ENCODE data around the gene NAV2. TPM values are rescaled to one million over a fixed set of nuclear protein-coding genes. Genes with fewer than 3 reads are reported as not detected.
A peak's percentile ranks its signal among the peaks of the same experiment; 100 is the strongest.

The NAV2 gene, protein sequence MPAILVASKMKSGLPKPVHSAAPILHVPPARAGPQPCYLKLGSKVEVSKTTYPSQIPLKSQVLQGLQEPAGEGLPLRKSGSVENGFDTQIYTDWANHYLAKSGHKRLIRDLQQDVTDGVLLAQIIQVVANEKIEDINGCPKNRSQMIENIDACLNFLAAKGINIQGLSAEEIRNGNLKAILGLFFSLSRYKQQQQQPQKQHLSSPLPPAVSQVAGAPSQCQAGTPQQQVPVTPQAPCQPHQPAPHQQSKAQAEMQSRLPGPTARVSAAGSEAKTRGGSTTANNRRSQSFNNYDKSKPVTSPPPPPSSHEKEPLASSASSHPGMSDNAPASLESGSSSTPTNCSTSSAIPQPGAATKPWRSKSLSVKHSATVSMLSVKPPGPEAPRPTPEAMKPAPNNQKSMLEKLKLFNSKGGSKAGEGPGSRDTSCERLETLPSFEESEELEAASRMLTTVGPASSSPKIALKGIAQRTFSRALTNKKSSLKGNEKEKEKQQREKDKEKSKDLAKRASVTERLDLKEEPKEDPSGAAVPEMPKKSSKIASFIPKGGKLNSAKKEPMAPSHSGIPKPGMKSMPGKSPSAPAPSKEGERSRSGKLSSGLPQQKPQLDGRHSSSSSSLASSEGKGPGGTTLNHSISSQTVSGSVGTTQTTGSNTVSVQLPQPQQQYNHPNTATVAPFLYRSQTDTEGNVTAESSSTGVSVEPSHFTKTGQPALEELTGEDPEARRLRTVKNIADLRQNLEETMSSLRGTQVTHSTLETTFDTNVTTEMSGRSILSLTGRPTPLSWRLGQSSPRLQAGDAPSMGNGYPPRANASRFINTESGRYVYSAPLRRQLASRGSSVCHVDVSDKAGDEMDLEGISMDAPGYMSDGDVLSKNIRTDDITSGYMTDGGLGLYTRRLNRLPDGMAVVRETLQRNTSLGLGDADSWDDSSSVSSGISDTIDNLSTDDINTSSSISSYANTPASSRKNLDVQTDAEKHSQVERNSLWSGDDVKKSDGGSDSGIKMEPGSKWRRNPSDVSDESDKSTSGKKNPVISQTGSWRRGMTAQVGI (N-terminal part only)
- 30.4 and 31.4 TPM in 2 replicates for total RNA-seq
- long read RNA-seq, partial matches to known transcripts = 23 of 45 reads
- long read RNA-seq, other reads (novel, unspliced or antisense) = 21 of 45 reads

DNA sequence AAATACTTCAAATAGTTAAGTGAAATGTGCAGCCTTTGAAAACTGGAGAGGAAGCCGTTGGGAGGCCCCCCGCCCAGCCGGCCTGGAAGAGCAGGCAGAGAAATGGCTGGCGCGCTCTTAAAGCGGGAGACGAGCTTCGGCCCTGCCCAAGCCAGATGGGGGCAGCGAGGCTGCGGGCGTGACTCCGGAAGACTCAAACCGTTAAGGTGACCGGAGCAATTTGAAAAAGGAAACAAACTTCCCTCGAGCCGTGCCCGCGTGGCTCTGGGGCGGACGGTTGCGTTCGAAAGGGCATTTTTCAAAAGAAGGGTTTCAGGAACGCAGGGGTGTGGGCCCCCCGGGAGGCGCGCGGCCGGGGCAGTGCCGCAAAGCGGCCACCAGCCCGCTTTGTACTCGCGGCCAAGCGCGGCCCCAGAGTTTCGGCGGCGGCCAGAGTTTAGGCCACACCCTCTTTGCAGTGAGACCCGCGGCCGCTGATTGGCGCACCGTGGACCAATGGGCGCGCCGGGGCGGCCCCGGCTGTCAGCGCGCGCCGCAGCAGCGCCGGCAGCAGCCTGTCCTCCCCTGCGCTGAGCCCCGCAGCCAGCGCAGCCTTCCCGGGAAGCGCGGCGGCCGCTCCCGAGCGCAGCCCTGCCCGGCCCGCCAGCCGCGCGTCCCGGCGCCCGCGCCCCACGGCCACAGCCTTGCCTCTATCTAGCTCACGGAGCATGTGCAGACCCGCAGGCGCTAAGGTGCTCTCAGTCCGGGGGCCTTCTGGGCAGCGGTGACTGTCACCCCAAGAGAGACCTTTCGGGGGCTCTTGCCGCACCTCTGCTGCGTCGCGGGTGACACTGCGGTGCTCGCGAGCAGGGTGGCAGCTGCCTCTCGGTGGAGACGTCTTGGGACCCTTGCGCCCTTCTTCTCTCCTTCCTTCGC is at the start of gene NAV2:
Gene NAV2 (plus strand): TSS at position 557 of the 915 bp plus-strand sequence. CDS start 859 bp downstream, outside the sequence.
- H3K9me3 Mint-ChIP-seq (ENCODE audit: unreplicated experiment) = no peaks in the 10 kb centered on the region
- peak within 1 kb of the TSS; percentile 97 for H3K27ac Mint-ChIP-seq (ENCODE audit: unreplicated experiment)
- peak within 1 kb of the TSS; percentile 90 for H3K4me3 Mint-ChIP-seq (ENCODE audit: unreplicated experiment)
- peaks cover 40% of the 10 kb centered on the region for H3K4me1 Mint-ChIP-seq (ENCODE audit: unreplicated experiment)
- no peaks in the 10 kb centered on the region for H3K27me3 Mint-ChIP-seq (ENCODE audit: unreplicated experiment)
- peak; percentile 96 for DNase-seq (ENCODE audit: extremely low spot score, unreplicated experiment)
- H3K36me3 Mint-ChIP-seq (ENCODE audit: unreplicated experiment) = no peaks in the 10 kb centered on the region
- TF ChIP-seq, protein P1, sequence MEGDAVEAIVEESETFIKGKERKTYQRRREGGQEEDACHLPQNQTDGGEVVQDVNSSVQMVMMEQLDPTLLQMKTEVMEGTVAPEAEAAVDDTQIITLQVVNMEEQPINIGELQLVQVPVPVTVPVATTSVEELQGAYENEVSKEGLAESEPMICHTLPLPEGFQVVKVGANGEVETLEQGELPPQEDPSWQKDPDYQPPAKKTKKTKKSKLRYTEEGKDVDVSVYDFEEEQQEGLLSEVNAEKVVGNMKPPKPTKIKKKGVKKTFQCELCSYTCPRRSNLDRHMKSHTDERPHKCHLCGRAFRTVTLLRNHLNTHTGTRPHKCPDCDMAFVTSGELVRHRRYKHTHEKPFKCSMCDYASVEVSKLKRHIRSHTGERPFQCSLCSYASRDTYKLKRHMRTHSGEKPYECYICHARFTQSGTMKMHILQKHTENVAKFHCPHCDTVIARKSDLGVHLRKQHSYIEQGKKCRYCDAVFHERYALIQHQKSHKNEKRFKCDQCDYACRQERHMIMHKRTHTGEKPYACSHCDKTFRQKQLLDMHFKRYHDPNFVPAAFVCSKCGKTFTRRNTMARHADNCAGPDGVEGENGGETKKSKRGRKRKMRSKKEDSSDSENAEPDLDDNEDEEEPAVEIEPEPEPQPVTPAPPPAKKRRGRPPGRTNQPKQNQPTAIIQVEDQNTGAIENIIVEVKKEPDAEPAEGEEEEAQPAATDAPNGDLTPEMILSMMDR (IDR thresholded peaks at IDR 0.05) = no peak

GRCh38 chr11:19663206-19663605 is 49.4 kb upstream of the NAV2 start:
- DNase-seq (ENCODE audit: extremely low spot score, unreplicated experiment) = no peak
- H3K4me3 Mint-ChIP-seq (ENCODE audit: unreplicated experiment) = no peak overlapping the region
- H3K9me3 Mint-ChIP-seq (ENCODE audit: unreplicated experiment) = no peaks in the 10 kb centered on the region
- H3K27ac Mint-ChIP-seq (ENCODE audit: unreplicated experiment) = no peak overlapping the region
- H3K4me1 Mint-ChIP-seq (ENCODE audit: unreplicated experiment) = peaks cover 21% of the 10 kb centered on the region
- H3K27me3 Mint-ChIP-seq (ENCODE audit: unreplicated experiment) = no peaks in the 10 kb centered on the region
- no peaks in the 10 kb centered on the region for H3K36me3 Mint-ChIP-seq (ENCODE audit: unreplicated experiment)
- TF ChIP-seq, protein P1 (IDR thresholded peaks at IDR 0.05) = no peak

DNA sequence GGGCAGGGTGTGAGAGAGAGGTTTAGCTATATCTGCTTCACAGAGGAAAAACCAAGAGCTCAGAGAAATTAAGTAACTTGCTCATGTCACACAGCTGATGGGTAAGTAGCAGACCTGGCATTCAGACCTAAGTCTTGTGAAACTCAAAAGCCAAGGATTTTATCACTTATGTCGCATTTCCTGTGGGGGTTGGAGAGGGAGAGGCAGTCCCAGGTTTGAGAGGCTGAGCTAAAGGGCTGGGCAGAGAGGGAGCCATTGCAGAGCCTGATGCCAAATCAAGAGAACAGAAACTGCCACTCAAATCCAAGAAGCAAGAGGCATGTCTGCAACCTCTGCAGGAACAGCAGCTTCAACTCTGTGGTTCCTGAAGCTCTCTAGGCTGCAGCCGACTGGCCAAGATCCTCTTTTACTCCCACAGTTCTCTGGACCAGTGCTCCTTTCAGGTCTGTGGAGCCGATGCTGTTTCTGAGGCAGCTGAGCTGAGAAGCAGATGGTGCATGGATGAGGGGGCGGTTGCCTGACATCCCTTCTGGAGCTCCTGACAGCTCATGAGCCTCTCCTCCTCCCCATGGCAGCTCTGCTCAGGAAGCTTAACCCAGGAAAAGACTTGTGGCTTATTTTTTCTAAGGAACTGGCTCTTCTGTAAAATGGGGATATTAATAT is 47.6 kb upstream of the NAV2 start:
- H3K4me1 Mint-ChIP-seq (ENCODE audit: unreplicated experiment) = peaks cover 24% of the 10 kb centered on the region
- DNase-seq (ENCODE audit: extremely low spot score, unreplicated experiment) = no peak
- no peak overlapping the region for H3K27ac Mint-ChIP-seq (ENCODE audit: unreplicated experiment)
- no peaks in the 10 kb centered on the region for H3K27me3 Mint-ChIP-seq (ENCODE audit: unreplicated experiment)
- no peaks in the 10 kb centered on the region for H3K9me3 Mint-ChIP-seq (ENCODE audit: unreplicated experiment)
- TF ChIP-seq, protein P1 (IDR thresholded peaks at IDR 0.05) = no peak
- no peak overlapping the region for H3K4me3 Mint-ChIP-seq (ENCODE audit: unreplicated experiment)
- no peaks in the 10 kb centered on the region for H3K36me3 Mint-ChIP-seq (ENCODE audit: unreplicated experiment)

DNA sequence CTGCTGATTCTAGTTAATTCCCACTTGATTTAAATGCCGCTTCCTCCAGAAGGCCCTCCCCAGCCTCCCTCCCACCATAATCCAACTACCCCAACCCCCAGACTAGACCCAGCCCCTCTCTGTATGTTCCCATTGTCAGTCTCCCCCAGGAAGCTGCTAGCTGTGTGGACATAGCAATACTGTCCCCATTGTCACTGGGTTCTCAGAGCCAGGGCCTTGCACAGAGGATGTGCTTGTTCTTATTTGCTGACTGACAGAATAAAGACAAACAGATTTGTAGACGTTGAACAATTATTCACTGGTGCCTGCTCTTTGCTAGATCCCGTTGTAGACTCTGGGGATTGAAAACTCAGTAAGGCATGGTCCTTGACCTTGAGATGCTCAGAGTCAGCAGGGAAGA is 45.7 kb upstream of the NAV2 start:
- TF ChIP-seq, protein P1 (IDR thresholded peaks at IDR 0.05) = no peak
- no peaks in the 10 kb centered on the region for H3K9me3 Mint-ChIP-seq (ENCODE audit: unreplicated experiment)
- no peaks in the 10 kb centered on the region for H3K27me3 Mint-ChIP-seq (ENCODE audit: unreplicated experiment)
- no peak overlapping the region for H3K27ac Mint-ChIP-seq (ENCODE audit: unreplicated experiment)
- no peak overlapping the region for H3K4me3 Mint-ChIP-seq (ENCODE audit: unreplicated experiment)
- H3K4me1 Mint-ChIP-seq (ENCODE audit: unreplicated experiment) = peaks cover 37% of the 10 kb centered on the region
- no peak for DNase-seq (ENCODE audit: extremely low spot score, unreplicated experiment)
- no peaks in the 10 kb centered on the region for H3K36me3 Mint-ChIP-seq (ENCODE audit: unreplicated experiment)

All from osteocyte (in vitro differentiated cells).